ENCODE data around the gene RSPH1.

RSPH1 gene

DNA sequence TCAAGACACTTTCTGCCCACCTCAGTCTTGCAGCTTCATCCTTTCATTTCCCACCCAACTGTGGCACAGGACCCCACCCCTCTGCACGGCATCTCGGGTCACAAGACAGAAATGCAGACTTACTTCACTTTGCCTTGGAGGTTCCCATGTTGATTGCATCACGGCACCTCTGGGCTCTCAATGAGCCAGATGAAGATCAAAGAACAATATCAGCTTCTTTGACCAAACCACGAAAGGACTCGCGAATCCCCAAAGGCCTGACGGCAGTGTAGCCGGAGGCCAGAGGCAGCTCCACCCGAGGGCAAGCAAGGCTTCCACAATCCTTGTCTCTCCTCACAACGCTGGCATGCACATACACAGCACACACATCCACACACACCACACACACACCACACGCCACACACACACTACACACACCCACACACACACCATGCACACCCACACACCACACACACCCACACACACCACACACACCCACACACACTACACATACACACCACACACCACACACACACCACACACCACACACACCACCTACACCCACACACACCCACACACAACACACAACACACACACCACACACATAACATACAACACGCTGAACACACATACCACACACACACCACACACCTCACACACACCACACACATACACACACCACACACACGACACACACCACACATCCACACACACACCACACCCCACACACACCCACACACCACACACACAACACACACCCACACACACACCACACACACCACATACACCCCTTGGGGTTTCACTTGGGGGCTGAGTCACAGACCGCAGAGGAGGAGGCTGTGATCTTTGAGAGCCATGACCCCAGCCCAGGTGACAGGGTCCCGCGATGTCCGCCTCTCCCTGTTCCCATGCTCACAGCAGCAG lies 56.5 kb downstream of the RSPH1 start:
- Histone ChIP-seq H3K4me3 (no peak overlapping the region), H3K27ac (peak overlapping the region in 1 of 21 experiments; percentile 16)

- Histone ChIP-seq H3K27ac (no peak overlapping the region), H3K4me3 (no peak overlapping the region)
Measured at GRCh38 chr21:42438316-42439205, 57.5 kb downstream of the RSPH1 start.

DNA sequence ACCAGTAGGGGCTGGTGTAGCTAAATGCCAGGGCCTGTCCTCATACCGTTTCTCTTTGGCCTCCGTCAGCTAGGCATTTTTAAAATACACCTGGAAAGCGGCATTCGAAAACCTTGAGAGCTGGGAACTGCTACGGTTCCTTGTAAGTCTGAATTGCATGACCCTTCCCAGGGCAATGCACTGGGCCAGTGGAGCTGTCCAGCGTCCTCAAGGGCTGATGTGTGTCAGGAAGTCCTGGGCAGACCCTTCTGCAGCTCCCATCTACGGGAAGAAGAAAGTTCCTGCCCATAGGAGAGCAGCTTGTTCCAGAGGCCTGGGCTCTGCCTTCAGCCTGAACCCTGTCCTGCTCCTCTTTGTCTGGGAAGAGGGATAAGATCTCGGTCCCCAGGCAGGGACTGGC lies 58.2 kb downstream of the RSPH1 start:
- H3K4me3 ChIP-seq = no peak overlapping the region
- no peak overlapping the region for H3K27ac ChIP-seq

DNA sequence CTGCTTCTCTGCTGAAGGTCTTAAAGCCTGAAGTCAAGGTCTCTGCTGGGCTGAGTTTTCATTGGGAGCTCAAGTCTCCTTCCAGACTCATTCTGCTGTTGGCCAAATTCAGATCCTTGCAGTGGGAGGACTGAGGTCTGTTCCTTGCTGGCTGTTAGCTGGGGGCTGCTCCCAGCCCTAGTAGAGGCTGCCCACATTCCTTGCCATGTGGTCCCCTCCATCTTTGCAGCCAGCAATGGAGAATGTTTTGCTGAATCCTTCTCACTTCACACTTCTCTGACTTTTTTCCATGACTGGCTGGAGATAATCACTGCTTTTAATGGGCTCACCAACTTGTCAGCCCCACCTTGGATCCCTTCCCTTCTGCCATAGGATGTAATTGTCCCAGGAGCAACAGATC lies 59.1 kb downstream of the RSPH1 start:
- H3K4me3 ChIP-seq = no peak overlapping the region
- H3K27ac ChIP-seq = no peak overlapping the region

- Histone ChIP-seq H3K27ac (no peak overlapping the region), H3K4me3 (no peak overlapping the region)
Measured at GRCh38 chr21:42435833-42436232, 60.2 kb downstream of the RSPH1 start.

DNA sequence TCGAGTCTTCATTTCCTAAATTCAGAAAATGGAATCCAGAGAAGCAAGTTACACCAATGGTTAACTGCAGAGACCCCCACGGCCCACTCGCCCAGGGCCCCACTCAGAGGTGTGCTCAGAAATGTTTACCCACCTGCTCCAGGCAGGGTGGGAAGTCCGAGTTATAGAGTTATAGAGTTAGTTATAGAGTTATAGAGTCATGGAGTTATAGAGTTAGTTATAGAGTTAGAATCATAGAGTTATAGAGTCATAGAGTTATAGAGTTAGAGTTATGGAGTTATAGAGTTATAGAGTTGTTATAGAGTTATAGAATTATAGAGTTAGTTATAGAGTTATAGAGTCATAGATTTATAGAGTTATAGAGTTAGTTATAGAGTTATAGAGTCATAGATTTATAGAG lies 60.6 kb downstream of the RSPH1 start:
- Histone ChIP-seq H3K27ac (no peak overlapping the region), H3K4me3 (no peak overlapping the region)

DNA sequence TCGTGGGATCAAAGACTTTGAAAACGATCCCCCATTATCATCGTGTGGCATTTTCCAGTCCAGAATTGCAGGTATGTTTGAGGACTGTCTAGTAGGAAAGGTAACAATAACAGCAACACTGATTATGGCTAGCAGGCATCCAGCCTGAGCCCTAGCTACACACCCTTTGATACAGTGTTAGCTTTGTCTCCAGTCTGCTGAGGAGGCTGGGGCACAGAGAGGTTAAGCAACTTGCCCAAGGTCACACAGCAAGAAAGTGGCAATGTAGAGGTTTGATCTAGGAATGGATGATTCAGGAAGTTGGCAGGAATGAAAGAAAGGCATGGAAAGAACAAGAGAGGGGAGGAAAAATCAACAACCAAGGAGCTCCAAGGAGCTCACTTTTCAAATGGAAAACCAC lies 61.1 kb downstream of the RSPH1 start:
- H3K27ac ChIP-seq = no peak overlapping the region
- no peak overlapping the region for H3K4me3 ChIP-seq

DNA sequence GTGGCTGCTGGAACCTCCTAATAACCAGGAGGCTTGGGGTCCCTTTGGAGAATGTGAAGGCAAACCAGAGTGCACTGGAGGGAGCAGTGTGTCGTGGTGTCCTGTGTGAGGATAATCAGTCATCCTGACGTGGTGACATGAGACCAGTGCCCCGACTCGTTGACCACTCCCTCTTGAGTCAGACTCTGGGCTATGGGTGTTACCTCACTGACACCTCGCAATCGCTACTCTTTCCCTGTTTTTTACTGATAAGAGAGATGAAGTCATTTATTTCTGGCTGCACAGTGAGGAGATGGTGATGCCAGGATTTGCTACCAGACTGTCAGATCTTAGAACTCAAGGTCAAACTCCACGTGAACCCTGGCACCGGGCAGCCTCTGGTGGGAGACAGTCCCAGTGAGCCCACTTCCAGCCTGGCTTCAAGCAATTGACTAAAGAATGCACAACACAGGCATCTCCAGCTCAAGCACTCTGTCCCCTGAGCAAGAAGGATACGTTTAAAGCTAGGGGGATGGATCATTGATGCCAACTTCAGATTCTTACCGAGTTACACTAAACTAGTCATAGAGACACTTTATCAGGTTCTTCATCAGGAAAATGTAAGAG lies 62.0 kb downstream of the RSPH1 start:
- Histone ChIP-seq H3K4me3 (no peak overlapping the region), H3K27ac (no peak overlapping the region)

DNA sequence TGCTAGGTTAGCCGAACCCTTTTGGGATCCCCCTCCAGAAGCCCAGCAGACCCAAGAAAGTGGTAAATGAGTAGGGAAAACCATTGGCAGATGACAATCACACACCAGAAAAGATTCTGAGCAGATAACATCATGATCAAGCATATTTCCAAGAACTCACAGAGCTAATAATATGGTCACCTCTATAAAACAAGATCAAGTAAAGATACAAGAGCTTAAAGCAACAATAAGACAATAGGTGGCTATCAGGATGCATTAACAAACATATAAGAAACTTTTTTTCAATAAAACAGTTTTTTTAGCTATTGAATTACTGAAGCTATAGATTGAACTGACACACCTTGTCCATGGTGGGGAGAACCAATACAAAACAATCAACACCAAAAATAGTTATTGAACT lies 63.3 kb downstream of the RSPH1 start:
- H3K27ac ChIP-seq = no peak overlapping the region

DNA sequence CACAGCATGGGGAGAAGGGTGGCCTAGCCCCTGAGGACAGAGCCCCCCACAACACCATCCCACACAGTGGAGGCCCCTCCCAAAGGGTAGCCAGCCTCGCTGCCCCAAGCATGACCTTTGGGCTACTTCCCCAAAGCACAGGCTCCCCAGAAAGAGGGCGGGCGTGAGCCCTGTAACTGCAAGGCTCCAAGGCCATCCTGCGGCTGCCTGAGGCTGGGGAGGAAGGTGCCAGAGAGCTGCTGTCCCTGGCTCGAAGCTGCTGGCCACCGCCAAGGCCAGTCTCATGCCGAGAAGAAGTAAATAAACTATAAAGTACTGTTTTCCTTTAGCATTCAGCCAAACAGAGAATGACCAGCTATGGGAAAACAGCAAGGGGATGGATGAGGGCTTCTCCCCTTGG lies 64.8 kb downstream of the RSPH1 start:
- no peak overlapping the region for H3K27ac ChIP-seq

More for the DNA sequence above, 63.3 kb downstream of the RSPH1 start:
- no peak overlapping the region for H3K4me3 ChIP-seq

GRCh38 chr21:42430521-42430920 lies 65.5 kb downstream of the RSPH1 start:
- Histone ChIP-seq H3K4me3 (no peak overlapping the region), H3K27ac (no peak overlapping the region)

More for the DNA sequence above, 64.8 kb downstream of the RSPH1 start:
- no peak overlapping the region for H3K4me3 ChIP-seq

GRCh38 chr21:42429856-42430255 lies 66.2 kb downstream of the RSPH1 start:
- no peak overlapping the region for H3K4me3 ChIP-seq
- no peak overlapping the region for H3K27ac ChIP-seq

GRCh38 chr21:42429021-42429420 lies 67.0 kb downstream of the RSPH1 start:
- no peak overlapping the region for H3K4me3 ChIP-seq
- no peak overlapping the region for H3K27ac ChIP-seq

DNA sequence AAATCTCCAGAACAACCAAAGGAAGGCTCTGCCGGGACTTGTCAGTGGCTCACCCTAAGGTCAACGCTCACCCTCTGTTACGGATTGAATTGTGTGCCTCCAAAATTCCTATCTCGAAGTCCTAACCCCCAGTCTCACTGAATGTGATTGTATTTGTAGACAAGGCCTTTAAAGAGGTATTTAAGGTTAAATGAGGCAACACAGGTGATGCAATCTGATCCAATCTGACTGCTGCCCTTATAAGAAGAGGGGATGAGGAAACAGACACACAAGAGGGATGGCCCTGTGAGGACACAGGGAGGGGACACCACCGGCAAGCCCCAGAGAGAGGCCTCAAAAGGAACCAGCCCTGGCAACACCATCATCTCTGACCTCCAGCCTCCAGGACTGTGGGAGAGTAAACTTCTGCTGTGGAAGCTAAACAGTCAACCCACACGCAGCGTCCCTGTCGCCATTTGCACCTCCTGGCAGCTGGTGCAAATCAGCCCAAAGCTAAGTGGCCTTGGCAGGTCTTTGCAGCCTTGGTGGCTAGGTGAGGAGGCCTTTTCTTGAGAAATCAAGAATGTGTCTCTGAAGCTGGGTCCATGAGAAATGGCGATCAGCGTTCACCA lies 68.1 kb downstream of the RSPH1 start:
- Histone ChIP-seq H3K4me3 (no peak overlapping the region), H3K27ac (no peak overlapping the region)

DNA sequence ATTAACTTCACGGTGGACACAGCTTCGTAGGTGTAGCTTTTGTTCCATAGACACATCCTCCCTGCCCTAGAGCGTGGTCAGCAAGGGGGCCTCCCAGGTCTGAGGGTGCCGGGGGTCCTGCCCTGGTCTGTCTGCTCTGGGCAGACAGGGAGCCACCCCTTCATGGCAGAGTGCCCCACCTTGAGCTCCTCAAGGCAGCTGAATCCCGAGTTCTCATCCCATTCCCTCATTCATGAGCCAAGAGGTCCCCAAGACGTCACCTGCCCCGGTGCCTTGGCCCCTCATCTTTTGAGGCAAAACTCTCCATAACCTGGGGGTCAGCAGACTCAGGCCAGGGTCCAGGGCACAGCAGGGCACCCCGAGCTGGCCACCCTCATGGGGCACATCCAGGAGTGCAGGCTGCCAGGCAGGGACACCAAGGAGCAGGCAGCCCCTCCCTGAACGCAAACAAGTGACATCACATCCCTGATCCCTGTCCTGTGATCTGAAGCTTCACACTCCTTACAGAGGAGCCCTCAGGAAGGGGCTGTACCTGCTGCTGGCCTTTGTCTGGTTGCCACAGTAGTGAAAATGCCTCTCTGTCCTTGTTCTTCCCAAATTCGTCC lies 69.0 kb downstream of the RSPH1 start:
- Histone ChIP-seq H3K27ac (no peak overlapping the region), H3K4me3 (no peak overlapping the region)

GRCh38 chr21:42426424-42426823 lies 69.6 kb downstream of the RSPH1 start:
- Histone ChIP-seq H3K27ac (no peak overlapping the region), H3K4me3 (no peak overlapping the region)

- H3K4me3 ChIP-seq = no peak overlapping the region
- H3K27ac ChIP-seq = peak overlapping the region in 4 of 21 experiments; percentile 26 to 55 (median 50)
Measured at GRCh38 chr21:42425591-42425990, 70.4 kb downstream of the RSPH1 start.

DNA sequence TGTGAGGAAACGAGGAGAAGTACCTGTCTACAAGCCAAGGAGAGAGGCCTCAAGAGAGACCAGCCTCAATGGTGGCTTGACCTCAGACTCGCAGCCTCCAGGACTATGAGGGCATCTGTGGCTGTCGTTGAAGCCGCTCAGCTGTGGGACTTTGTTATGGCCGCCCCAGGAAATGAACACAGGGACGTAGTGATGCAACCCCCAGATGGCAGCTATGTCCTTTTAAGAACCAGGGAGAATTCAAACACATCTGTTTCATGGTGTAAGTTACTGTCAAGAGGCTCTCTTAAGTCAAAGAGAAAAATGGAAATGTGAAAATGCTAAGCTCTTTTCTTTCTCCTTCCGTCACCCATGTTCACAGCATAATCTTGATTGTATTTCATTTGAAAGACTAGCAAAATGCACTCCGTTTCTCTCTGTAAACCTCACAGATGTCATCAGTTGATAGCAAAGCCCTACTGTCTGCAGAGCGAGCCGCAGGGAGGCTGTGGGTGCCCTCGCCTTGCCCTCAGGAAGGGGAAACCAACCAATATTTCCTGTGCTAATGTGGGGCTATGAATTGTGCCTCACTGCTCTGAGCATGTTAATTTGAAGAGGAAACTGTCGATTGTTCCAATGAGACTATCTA lies 71.0 kb downstream of the RSPH1 start:
- H3K27ac ChIP-seq = peak overlapping the region in 7 of 21 experiments; percentile 20 to 80 (median 46)
- H3K4me3 ChIP-seq = no peak overlapping the region

GRCh38 chr21:42423685-42424084 lies 72.3 kb downstream of the RSPH1 start:
- H3K27ac ChIP-seq = peak overlapping the region in 2 of 21 experiments; percentile 55 to 80
- H3K4me3 ChIP-seq = no peak overlapping the region
